ENCODE data around the gene IZUMO4.
A peak's percentile ranks its signal among the peaks of the same experiment; 100 is the strongest.

IZUMO4 gene

GRCh38 chr19:2059422-2060201 is 37.1 kb upstream of the IZUMO4 start:
- DNase-seq, result no peak

DNA sequence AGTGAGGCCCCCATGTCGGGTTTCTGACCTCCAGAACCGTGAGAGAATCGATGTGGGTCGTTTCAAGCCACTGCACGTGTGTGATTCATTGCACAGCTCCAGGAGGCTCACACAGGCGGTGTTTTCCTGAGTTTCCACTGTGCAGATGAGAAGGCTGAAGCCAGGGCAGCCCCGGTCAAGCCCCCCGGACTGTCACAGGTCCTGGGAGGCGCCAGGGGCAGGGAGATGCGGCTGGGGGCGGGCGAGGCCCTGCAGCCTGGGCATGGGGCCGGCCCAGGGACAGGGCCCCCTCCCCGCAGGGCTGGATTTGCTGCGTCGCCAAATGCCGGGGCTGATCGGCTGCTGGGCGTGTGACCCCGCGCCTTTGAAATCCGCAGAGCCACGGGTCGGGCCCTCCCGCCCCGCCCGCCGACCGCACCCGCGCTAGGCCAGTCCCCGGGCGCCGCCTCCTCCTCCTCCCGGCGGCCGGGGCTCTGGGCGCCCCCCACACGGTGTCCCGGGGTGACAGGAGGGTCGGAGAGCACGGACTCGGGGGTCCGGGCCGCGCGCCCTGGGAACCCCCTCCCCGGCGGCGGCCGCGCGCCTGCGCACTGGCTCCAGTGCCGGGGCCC is 35.7 kb upstream of the IZUMO4 start:
- DNase-seq, result no peak

GRCh38 chr19:2061495-2062388 is 35.0 kb upstream of the IZUMO4 start:
- peak; percentile 99 for DNase-seq

GRCh38 chr19:2062389-2062729 is 34.4 kb upstream of the IZUMO4 start:
- no peak for DNase-seq

DNA sequence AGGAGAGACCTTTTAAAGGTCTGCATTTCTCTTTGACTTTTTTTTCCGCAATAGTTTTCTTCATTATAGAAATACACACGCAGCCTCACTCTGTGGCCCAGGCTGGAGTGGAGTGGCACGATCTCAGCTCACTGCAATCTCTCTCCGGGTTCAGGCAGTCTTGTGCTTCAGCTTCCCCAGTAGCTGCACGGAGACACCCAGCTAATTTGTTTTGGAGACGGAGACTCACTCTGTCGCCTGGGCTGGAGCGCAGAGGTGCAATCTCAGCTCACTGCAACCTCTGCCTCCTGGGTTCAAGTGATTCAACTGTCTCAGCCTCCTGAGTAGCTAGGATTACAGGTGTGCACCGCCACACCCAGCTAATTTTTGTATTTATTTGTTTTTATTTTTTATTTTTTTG is 33.9 kb upstream of the IZUMO4 start:
- DNase-seq, result no peak

GRCh38 chr19:2063824-2064223 is 32.9 kb upstream of the IZUMO4 start:
- no peak for DNase-seq

DNA sequence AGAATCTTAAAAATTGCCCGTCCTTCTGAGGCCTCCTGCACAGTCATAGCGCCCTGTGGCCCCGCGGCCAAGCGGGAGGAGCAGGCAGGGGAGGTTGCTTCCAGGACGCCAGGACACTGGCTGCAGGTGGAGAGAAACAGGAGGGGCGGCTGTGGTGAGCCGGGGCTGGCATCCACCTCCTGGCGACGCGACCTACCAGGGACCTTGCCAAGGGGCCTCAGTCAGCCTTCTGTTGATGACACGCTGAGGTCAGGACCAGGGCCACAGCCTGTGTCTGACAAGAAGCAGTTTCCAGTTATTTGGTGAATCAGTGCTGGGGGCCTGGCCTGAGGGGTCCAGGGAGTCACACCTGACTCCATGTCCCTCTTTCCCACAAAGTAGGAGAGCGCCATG is 32.3 kb upstream of the IZUMO4 start:
- no peak for DNase-seq

DNA sequence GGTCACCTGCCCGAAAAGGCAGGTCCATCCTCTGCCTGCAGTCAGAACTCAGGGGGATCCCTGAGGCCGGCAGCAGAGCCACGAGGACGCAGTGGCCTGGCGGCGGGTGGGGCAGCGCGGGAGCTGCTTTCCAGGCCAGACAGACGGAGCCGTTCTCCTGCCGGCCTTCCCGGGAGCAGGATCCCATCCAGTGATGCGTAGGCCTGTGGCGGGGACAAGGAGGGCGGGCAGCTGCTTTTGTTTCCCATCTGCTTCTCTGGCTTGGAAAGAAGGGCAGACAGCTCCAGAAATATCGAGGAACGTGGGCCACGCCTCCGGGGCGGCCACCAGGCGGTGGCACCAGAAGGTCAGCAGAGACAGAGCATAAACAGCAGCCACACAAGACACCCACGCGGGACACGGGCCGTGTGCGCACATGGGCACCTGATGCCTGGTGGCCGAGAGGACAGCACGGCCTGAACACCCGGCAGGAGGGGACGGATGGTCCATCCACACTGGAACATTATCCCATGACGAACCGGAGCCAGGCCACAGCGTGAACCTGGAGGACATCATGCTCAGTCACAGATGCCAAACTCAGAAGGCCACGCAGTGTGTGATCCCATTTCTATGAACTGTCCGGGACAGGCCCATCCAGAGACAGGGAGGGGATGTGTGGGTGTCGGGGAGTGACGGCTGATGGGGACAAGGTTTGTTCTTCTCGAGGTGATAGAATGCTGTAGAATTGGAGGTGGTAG is 31.8 kb upstream of the IZUMO4 start:
- no peak for DNase-seq

- DNase-seq, result no peak
Observed at GRCh38 chr19:2070436-2070827, 26.3 kb upstream of the IZUMO4 start.

GRCh38 chr19:2070986-2071673 is 25.6 kb upstream of the IZUMO4 start:
- no peak for DNase-seq

DNA sequence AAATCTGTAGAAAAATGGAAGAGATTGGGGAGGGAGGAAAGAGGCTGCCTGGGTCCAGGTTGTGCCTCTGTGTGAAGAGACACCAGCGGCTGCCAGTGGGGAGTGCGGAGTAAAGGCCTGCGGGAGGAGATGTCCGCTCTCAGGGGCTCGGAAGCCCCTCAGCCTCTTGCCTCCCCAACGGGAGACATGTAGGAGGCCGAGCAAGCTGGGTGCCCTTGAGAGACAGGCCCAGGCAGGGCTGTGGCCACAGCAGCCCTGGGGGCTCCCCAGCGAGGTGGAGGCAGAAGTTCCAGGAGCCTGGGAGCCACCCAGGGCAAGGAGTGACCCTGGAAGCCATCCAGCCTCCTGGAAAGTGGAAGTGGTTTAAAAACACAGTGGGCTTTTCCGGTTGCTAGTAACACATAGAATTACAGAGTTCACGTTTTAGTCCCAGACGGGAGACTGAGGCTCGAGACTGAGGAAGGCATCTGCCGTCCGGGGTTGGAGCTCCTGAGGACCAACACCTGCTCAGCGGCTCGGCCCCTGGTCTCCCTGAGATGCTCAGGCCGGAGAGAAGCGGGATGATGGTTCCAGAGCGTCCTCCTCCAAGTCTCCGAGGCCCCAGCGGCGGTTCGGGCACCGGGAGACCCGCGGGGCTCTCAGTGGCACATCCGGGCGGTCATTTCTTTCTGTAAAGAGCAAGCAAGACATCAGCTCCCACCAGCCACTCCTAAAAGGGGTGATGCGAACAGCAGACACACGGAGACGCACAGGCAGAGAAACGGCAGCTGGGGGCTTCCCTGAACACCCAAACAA is 23.8 kb upstream of the IZUMO4 start:
- no peak for DNase-seq

DNA sequence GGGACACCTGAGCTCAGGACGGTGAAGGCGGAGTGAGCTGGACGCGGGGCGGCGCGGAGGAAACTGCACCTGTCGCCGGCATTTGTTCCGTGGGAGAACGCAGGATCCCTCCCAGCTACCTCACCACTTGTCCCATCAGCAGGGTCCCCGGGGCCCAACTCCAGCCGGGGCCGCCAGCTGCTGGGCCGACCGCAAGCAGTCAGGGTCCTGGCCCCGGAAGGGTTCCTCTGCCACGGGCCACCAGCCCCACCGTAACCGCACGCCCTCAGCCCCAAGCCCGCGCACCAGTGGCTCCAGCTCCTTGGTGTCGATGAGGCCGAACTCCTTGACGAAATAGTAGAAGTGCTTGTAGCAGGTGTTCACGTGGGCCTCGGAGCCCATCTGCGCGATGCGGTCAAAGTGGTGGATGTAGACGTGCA is 20.2 kb upstream of the IZUMO4 start:
- DNase-seq, result no peak

- no peak for DNase-seq
Observed at GRCh38 chr19:2077398-2077797, 19.3 kb upstream of the IZUMO4 start.

DNA sequence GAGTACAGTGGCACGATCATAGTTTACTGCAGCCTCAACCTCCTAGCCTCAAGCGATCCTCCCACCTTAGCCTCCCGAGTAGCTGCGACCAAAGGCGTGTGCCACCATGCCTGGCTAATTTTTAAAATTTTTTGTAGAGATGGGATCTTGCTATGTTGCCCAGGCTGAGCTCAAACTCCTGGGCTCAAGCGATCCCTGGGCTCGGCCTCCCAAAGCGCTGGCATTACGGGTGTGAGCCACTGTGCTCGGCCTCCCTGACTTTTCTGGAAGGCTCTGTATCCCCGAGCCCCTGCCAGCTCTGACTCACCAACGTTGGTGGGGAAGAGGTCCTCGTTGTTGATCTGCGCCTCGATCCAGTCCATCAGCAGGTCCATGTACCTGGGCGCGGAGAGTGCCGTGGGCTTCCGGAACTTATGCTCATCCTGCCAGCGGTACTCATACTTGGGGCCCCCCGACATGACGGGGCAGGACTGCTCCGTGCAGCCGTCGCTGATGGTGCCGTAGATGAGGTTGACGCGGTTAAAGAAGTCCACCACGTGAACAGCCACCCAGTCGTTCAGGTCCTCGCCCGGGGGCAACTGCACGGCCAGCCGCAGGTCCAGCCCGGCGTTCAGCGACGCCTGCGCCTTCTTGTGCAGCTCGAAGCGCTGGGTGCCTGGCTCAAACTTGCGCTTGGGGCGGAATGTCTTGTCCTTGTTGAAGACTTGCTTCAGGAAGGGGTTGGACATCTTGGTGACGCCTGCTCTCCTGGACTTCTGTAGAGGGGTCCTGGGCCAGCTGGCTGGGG is 18.7 kb upstream of the IZUMO4 start:
- DNase-seq, result no peak

- no peak for DNase-seq
Observed at GRCh38 chr19:2079076-2079864, 17.4 kb upstream of the IZUMO4 start.

- no peak for DNase-seq
Observed at GRCh38 chr19:2079865-2080301, 16.8 kb upstream of the IZUMO4 start.

- no peak for DNase-seq
Observed at GRCh38 chr19:2080336-2080988, 16.3 kb upstream of the IZUMO4 start.

DNA sequence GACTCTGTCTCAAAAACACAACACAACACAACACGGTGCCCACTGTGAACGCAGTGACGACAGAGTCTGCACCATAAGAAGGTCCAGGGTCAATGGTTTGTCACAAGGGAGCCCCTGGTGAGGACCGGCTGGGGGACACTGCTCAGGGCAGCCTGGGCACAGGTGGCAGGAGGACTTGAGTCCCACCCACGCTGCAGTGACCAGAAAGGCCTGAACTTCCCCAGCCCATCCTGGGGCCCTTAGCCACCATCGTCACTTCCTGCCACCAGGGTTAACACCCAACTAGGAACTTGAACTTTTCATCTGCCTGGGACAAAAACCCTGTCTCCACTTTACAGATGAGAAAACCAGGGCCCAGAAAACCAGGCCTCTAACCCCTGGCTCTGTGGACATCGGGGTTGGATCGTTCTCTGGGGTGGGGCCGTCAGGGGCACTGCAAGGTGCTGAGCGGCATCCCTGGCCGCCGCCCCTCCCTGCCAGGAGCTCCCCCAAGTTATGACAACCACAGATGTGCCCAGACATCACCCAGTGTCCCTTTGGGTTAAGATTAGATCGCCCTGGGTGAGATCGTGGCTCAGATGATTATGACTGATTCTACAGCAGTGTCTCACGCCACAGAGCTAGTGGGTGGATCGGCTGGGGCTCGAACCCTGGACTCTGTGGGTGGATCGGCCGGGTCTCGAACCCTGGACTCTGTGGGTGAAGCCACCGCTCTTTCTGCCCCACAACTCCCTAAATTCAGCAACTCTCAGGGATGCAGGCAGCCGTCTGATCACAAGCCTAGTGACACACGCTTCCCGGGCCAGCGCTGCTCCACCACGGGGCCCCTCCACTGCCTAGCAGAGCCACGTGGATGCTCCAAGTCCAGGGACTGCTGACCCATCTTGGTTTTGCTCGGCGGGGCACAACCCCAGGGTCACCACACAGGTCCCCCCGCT is 14.6 kb upstream of the IZUMO4 start:
- DNase-seq, result peak; percentile 74
